ENCODE results near the gene GRIFIN. TPM values are rescaled to one million over a fixed set of nuclear protein-coding genes. Genes with fewer than 3 reads are reported as not detected.

The GRIFIN gene
- total RNA-seq, 1 donor from 2014 or later, result not detected

DNA sequence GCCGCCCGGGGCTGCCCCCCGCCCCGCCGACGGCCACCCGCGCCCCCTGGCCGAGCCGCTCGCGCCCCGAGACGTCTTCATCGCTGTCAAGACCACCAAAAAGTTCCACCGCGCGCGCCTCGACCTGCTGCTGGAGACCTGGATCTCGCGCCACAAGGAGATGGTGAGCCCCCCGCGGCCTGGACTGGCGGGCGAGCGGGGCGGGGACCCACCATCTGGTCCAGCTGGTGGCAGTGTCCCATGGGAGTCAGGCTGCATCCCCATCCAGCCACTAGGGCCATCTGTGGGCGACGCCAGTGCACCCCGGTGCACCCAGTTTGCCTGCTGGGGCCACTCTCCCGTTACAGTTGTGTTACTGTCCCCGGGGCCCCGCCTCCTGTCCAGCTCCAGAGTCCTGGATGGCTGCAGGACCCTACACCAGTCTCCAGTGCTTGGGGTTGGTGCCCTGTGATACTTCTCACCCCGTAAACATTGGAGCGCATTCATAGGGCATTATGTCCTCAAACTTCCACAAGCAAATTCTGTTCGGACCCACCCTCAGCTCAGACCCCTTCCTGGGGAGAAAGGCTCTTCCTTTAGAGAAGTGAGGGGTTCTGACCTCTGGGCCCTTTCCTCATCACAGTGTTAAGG, 44.0 kb upstream of the GRIFIN start:
- ATAC-seq (ENCODE audit: low read depth), result no peak
- POLR2A ChIA-PET, result interaction anchor here (0.6 to 6.9 kb wide), 16 partner anchors 9 to 190 kb away, joined by 3 to 240 read pairs (median 8); partner anchors contain the start of genes BRAT1, IQCE and TTYH3
- H3K27me3 Mint-ChIP-seq, result no peaks in the 10 kb centered on the region
- intact Hi-C loops (cut with micrococcal nuclease), result loop anchor here (5.0 to 10.0 kb wide), 4 partner anchors 177 to 1295 kb away; partner anchors contain the start of gene MAD1L1
- peaks cover 54% of the 10 kb centered on the region for H3K4me1 Mint-ChIP-seq
- TF ChIP-seq, protein P1, sequence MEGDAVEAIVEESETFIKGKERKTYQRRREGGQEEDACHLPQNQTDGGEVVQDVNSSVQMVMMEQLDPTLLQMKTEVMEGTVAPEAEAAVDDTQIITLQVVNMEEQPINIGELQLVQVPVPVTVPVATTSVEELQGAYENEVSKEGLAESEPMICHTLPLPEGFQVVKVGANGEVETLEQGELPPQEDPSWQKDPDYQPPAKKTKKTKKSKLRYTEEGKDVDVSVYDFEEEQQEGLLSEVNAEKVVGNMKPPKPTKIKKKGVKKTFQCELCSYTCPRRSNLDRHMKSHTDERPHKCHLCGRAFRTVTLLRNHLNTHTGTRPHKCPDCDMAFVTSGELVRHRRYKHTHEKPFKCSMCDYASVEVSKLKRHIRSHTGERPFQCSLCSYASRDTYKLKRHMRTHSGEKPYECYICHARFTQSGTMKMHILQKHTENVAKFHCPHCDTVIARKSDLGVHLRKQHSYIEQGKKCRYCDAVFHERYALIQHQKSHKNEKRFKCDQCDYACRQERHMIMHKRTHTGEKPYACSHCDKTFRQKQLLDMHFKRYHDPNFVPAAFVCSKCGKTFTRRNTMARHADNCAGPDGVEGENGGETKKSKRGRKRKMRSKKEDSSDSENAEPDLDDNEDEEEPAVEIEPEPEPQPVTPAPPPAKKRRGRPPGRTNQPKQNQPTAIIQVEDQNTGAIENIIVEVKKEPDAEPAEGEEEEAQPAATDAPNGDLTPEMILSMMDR (IDR thresholded peaks at IDR 0.05), result no peak
- no peaks in the 10 kb centered on the region for H3K9me3 Mint-ChIP-seq
- CTCF ChIA-PET, result interaction anchor here (0.6 to 1.3 kb wide), 2 partner anchors 9 to 38 kb away, joined by 3 to 8 read pairs; no protein-coding TSS in a partner anchor
- H3K4me3 Mint-ChIP-seq, result peak overlapping the region; percentile 96
- no peak for DNase-seq
- H3K27ac Mint-ChIP-seq, result peak overlapping the region; percentile 87
- peaks cover 27% of the 10 kb centered on the region for H3K36me3 Mint-ChIP-seq (ENCODE audit: low read depth)

DNA sequence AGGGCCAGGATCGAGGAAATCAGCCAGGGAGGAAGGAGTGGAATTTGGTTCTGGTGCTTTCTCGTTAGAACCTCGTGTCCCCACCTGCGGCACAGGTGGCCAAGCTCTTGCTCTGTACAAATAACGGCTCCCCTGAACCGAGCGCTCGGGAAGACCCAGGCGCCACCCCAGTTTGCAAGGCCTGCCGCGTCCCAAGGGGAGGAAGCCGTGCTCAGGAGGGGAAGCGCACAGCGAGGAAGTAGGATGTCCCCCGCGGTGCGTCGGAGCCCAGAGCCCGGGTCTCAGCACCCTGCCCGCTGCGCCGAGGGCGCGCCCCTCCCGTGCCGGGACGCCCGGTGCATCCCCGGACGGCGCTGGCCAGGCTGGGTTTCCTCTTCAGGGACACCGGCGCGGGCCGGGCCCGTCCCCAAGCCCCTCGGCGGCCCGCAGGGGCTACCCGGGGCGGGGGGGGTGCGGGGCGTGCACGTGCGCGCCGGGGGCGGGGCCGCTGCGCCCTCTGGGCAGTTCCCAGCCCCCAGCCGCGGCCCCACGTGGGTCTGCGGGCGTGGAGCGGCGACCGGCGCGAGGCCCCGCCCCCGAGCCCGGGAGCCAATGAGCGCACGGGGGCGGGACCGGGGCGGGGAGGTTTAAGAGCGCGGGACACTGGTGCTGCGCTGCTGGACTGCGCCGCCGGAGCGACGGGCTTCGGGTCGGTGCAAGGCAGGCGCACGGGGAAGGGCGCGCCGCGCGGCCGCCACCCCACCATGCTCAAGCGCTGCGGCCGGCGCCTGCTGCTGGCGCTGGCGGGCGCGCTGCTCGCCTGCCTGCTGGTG, 43.1 kb upstream of the GRIFIN start, which contains the start of gene LFNG:
TSS of gene LFNG (plus strand) at position 656 of the 812 bp plus-strand sequence. CDS start at position 744, 88 bp downstream.
- Mint-ChIP-seq H3K4me1 (peaks cover 49% of the 10 kb centered on the region), H3K36me3 (ENCODE audit: low read depth) (peaks cover 25% of the 10 kb centered on the region), H3K27ac (peak within 1 kb of the TSS; percentile 87), H3K4me3 (peak within 1 kb of the TSS; percentile 96), H3K9me3 (no peaks in the 10 kb centered on the region), H3K27me3 (no peaks in the 10 kb centered on the region)
- DNase-seq (peak; percentile 94), ATAC-seq (ENCODE audit: low read depth) (peak; percentile 75)
- POLR2A ChIA-PET, result interaction anchor here (0.6 to 6.9 kb wide), 10 partner anchors 9 to 119 kb away, joined by 3 to 240 read pairs (median 6); partner anchors contain the start of gene BRAT1
- intact Hi-C loops (cut with micrococcal nuclease), result loop anchor here (1.0 to 2.0 kb wide), 4 partner anchors 8 to 165 kb away; partner anchors contain the start of genes EIF3B and TTYH3
- CTCF ChIA-PET, result interaction anchor here (1.3 kb wide), 1 partner anchor 8 kb away, joined by 8 read pairs; no protein-coding TSS in a partner anchor
- TF ChIP-seq, protein P1 (IDR thresholded peaks at IDR 0.05), result no peak

DNA sequence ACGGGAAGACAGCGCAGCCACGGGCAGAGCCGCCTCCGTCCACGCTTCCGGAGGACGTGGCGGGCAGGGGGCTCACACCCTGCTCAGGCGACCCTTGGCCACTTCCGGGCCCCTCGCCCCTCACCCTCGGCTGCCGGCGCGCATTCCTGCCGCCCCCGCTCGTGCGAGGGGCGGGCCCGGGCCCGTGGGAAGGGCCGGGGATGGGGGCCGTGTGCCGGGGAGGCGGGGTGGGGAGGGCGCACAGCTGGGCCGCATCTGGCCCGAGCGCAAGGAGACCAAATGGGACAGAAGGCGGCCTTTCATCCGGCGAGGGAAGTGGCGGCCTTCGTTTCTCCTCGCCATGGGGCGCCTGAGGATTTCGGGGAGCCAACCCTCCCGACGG, 42.5 kb upstream of the GRIFIN start:
- POLR2A ChIA-PET, result interaction anchor here (0.5 to 6.9 kb wide), 7 partner anchors 8 to 48 kb away, joined by 3 to 240 read pairs (median 4); partner anchors contain the start of gene BRAT1
- intact Hi-C loops (cut with micrococcal nuclease), result loop anchor here (1.0 to 2.0 kb wide), 4 partner anchors 7 to 164 kb away; partner anchors contain the start of genes EIF3B and TTYH3
- TF ChIP-seq, protein P1 (IDR thresholded peaks at IDR 0.05), result no peak
- H3K9me3 Mint-ChIP-seq, result no peaks in the 10 kb centered on the region
- H3K27ac Mint-ChIP-seq, result peak overlapping the region; percentile 72
- DNase-seq, result no peak
- CTCF ChIA-PET, result no interaction called here
- peak overlapping the region; percentile 80 for H3K4me3 Mint-ChIP-seq
- ATAC-seq (ENCODE audit: low read depth), result no peak
- H3K4me1 Mint-ChIP-seq, result peaks cover 43% of the 10 kb centered on the region
- peaks cover 23% of the 10 kb centered on the region for H3K36me3 Mint-ChIP-seq (ENCODE audit: low read depth)
- H3K27me3 Mint-ChIP-seq, result no peaks in the 10 kb centered on the region

DNA sequence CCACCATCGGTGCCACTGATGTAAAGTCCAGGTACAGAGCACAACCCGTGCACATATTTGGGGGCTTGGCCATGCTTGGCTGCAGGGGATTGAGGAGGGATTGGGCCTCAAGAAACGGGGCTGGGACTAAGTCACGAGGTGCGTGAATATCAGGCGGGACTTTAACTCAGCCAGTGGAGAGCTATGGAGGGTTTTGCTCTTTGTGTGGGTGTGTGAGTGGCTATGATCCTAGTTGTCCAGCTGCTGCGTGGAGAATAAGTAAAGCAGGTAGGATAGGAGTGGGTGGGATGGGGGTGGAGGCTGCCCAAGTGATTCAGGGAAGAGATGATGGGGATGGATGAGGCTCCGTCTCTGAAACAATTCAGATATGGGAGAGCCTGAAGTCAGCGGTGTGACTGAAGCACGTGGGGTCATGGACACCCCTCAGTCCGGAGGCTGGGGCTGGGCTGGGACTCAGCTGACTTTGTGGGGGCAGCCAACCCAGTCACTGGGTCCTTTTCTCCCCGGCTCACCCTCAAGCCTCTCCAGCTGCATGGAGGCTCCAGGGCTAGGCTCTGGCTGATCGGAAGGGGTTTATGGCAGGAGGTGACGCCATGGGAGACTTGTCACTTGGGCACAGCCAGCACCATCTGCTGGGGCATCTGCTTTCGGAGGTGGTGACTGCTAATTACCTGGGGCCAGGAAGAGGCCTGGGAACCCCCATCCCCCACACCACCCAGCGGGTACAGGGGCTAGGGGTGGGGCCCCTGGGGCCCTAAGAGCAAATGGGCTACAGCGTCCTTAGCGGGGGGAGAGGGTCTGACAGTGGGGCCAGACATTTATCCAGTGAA, 41.7 kb upstream of the GRIFIN start:
- Mint-ChIP-seq H3K36me3 (ENCODE audit: low read depth) (peaks cover 20% of the 10 kb centered on the region), H3K9me3 (no peaks in the 10 kb centered on the region), H3K4me1 (peaks cover 43% of the 10 kb centered on the region), H3K27me3 (no peaks in the 10 kb centered on the region), H3K4me3 (peak overlapping the region; percentile 64), H3K27ac (peak overlapping the region; percentile 19)
- ChIA-PET CTCF (no interaction called here), POLR2A (interaction anchor here (0.5 to 4.3 kb wide), 5 partner anchors 11 to 49 kb away, joined by 3 to 142 read pairs (median 9); no protein-coding TSS in a partner anchor)
- intact Hi-C loops (cut with micrococcal nuclease), result loop anchor here (2.0 kb wide), 2 partner anchors 113 to 163 kb away; partner anchors contain the start of genes EIF3B and TTYH3
- no peak for DNase-seq
- no peak for ATAC-seq (ENCODE audit: low read depth)
- TF ChIP-seq, protein P1 (IDR thresholded peaks at IDR 0.05), result no peak

Measured in activated B cell treated with CpG ODN at 0.5 μM for 24 hours (primary cell).